GM18511 (cell line): ENCODE data around the gene MYO7A.

Experiments used
- ATAC-seq: cut with Tn5 transposase; IDR thresholded peaks from one replicate; pipeline ENCODE4 v1.9.1; 2021; ENCODE audit warnings: mild to moderate bottlenecking, moderate library complexity; ENCODE audit not compliant: unreplicated experiment

The MYO7A gene

GRCh38 chr11:77211594-77212251 is 83.7 kb downstream of the MYO7A start:
- ATAC-seq, result no peak

- no peak for ATAC-seq
Measured at GRCh38 chr11:77212314-77213007, 84.4 kb downstream of the MYO7A start.

GRCh38 chr11:77213029-77213579 is 85.1 kb downstream of the MYO7A start:
- ATAC-seq, result no peak

GRCh38 chr11:77213589-77214428 is 85.8 kb downstream of the MYO7A start:
- no peak for ATAC-seq

GRCh38 chr11:77214557-77214956 is 86.5 kb downstream of the MYO7A start:
- no peak for ATAC-seq

GRCh38 chr11:77215106-77215505 is 87.1 kb downstream of the MYO7A start:
- no peak for ATAC-seq

- ATAC-seq, result no peak
Measured at GRCh38 chr11:77217156-77217555, 89.1 kb downstream of the MYO7A start.

GRCh38 chr11:77223797-77224196 is 95.8 kb downstream of the MYO7A start:
- ATAC-seq, result no peak

GRCh38 chr11:77230878-77231605 is 103.0 kb downstream of the MYO7A start:
- no peak for ATAC-seq

- no peak for ATAC-seq
Measured at GRCh38 chr11:77231800-77232199, 103.8 kb downstream of the MYO7A start.

- no peak for ATAC-seq
Measured at GRCh38 chr11:77232242-77232641, 104.2 kb downstream of the MYO7A start.

GRCh38 chr11:77233011-77233410 is 105.0 kb downstream of the MYO7A start:
- no peak for ATAC-seq

GRCh38 chr11:77236901-77237300 is 108.9 kb downstream of the MYO7A start:
- ATAC-seq, result no peak

GRCh38 chr11:77244277-77245027 is 116.4 kb downstream of the MYO7A start:
- ATAC-seq, result no peak

- ATAC-seq, result no peak
Measured at GRCh38 chr11:77249427-77249826, 121.4 kb downstream of the MYO7A start.

GRCh38 chr11:77250881-77251640 is 123.0 kb downstream of the MYO7A start:
- ATAC-seq, result no peak

GRCh38 chr11:77252555-77253270 is 124.7 kb downstream of the MYO7A start:
- ATAC-seq, result no peak

GRCh38 chr11:77253690-77254089 is 125.6 kb downstream of the MYO7A start:
- ATAC-seq, result no peak

- no peak for ATAC-seq
Measured at GRCh38 chr11:77259641-77260040, 131.6 kb downstream of the MYO7A start.
